ENCODE measurements around the gene TANC2.

DNA sequence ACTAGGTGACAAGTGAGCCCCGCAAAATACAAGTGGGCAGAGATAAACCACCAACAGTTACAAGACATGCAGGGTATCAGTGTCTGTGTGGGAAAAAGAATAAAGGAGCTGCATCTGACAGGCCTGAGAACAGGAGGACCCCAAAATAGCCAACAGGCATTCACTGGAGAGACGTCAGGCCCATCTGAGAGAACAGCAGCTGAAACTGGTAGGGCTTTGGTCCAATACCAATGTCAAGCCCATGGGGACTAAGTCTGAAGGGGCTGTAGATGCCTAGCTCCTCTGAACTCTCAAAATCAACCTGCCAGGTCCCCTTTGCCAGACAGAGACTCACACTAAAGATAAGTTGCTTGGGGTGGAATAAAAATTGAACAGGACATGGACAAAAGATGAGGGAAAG lies 30.5 kb upstream of the TANC2 start:
- TF ChIP-seq CTCF (conservative IDR thresholded peaks at IDR 0.05; ENCODE audit: low read depth, low read length), result no peak
- TF ChIP-seq EZH2phosphoT487 (IDR thresholded peaks at IDR 0.05; ENCODE audit: borderline replicate concordance, low read length), result no peak
- TF ChIP-seq EZH2 (IDR thresholded peaks at IDR 0.05; ENCODE audit: low read length, unreplicated experiment), result no peak
